GM19043 (cell line): ENCODE data around the gene LRP10.
"Not testable (repeated sequence)": the region's sequence is repeated elsewhere in the genome, so short reads cannot be mapped to it uniquely, and the experiment has no call there.

Experiments used
- ATAC-seq: cut with Tn5 transposase; IDR thresholded peaks from one replicate; pipeline ENCODE4 v1.9.1; 2021; ENCODE audit warnings: low read depth; ENCODE audit not compliant: unreplicated experiment

The LRP10 gene

GRCh38 chr14:22886500-22887259 lies 15.1 kb downstream of the LRP10 start:
- peak; percentile 33 for ATAC-seq

GRCh38 chr14:22887260-22887989 lies 15.9 kb downstream of the LRP10 start:
- peak; percentile 28 for ATAC-seq

DNA sequence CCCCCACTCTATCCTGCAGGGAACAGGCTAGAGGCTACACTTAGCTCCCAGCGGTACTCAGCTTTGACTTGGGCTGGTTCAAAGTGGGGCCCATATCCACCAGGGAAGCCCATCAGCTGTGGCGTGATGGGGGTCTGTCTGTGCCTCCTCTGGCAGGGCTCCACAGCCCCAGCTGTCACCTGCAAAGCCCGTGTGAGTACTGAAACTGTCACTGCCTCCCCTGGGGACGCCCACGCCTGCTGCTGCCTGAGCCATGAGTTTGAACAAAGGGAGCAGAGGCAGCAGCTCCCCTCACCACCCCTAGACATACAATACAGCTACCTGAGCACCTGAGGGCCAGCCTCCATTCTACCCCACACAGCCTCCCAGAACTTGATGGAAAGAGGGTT lies 16.4 kb downstream of the LRP10 start:
- peak; percentile 50 for ATAC-seq

DNA sequence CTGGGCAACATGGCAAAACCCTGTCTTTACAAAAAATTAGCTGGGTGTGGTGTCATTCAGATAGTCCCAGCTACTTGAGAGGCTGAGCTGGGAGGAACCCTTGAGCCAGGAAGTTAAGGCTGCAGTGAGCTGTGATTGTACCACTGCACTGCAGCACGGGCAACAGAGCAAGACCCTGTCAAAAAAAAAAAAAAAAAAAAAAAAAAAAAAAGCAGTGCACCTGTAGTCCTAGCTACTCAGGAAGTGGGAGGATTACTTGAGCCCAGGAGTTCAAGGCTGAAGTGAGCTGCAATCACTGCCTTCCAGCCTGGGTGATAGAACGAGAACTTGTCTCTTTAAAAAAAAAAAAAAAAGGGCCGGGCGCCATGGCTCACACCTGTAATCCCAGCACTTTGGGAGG lies 17.1 kb downstream of the LRP10 start:
- no peak for ATAC-seq

- ATAC-seq: no peak
Observed at GRCh38 chr14:22890416-22890815, 18.9 kb downstream of the LRP10 start.

DNA sequence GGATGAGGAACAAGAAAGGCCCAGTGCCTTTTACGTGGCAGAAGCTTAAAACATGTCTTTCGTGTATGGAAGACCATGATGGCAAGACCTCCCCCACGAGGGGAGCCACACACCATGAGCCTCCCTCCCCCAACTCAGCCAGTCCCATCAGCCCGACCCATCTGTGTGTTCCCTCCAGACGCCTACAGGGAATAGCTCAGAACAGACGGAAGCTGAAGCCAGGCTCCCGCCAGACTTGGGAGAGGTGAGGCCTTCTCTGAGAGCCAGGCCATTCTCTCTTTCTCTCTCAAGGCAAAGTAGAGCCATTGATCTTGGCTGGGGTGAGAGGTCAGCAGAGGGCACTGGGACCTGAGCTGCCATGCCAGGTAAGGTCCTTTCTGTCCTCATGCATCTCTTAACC lies 20.9 kb downstream of the LRP10 start:
- ATAC-seq: no peak

- no peak for ATAC-seq
Observed at GRCh38 chr14:22893706-22894105, 22.2 kb downstream of the LRP10 start.

DNA sequence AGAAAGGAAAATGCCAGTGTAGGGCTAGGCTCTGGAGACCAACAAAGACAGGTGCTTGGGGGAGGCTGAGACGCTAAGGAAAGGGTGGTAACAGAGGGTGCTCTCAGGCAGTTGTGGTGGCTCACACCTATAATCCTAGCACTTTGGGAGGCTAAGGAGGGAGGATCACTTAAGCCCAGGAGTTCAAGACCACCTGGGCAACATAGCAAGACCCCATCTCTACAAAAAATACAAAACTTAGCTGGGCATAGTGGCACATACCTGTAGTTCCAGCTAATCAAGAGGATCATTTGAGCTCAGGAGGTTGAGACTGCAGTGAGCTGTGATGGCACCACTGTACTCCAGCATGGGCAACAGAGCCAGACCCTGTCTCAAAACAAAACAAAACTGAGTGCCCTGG lies 23.9 kb downstream of the LRP10 start:
- ATAC-seq: no peak

DNA sequence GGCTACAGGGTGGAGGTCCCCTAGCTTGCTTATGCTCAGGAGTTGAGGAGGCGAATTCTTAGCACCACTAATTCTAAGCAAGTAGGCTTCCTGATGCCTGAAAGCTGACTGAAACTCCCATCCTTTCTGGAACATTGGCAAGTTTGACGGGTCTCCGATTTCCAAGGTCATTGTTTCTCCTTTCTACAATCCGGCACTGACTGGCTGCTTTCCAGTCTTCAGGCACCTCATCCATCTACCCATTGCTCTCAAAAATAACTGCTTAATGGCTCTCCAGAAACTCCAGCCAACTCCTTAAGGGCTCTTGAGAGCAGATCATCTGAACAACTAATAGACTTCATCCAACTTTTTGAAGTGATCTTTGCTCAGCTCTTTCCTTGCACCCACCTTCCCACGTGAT lies 24.8 kb downstream of the LRP10 start:
- ATAC-seq: no peak

DNA sequence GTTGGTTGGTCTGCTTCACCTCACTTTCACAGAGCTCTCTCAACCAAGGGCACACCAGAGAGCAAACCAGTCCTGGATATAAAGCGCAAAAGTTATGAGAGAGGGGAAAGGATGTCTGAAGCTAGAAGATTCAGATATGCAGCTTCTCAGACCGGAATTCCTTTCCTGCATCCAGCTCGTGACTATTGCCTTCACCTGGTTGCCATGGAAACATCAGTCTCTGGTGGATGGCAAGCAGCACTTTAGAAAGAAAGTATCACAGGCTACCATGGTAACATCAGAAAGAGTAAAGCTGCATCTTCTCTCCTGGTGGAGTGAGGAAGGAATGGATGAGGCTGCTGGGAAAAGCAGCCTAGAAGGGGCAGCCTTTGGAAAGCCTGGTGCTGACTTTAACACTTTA lies 25.2 kb downstream of the LRP10 start:
- no peak for ATAC-seq

- no peak for ATAC-seq
Observed at GRCh38 chr14:22897357-22897756, 25.8 kb downstream of the LRP10 start.

DNA sequence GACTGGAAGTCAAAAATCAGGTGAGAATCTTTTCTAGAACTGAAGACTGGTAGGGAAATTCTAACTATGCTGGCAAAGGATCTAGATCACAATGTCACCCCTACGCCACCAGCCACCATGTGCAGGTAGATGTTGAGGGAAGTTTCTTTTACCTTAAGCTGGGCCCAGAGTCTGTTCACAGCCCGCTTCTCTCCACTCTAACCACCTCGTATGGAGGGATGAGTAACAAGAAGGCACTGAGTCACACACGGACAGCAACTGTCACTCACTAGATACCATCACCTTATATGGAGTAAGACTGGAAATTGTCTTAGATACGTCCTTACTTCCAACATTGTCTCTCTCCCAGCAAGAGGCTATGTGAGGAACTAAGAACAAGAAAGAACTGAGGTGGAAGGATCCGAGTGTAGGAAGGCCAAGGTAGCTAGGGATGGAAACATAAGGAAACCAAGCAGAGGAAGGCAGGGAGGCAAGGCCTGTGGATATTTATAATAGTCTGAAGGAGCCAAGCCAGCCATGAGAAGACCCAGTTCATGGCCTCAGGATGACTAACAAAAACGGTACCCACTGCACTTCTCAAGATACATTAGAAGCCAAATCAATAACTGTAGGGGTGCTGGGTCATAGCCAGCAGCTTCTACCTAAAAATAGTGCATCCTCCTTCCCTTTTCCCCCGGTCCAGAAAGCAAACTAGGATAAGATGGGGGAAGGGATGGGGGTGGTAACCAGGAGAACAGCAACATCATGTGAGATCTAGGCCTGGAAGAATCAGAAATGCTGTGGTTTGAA lies 27.0 kb downstream of the LRP10 start:
- ATAC-seq: no peak

DNA sequence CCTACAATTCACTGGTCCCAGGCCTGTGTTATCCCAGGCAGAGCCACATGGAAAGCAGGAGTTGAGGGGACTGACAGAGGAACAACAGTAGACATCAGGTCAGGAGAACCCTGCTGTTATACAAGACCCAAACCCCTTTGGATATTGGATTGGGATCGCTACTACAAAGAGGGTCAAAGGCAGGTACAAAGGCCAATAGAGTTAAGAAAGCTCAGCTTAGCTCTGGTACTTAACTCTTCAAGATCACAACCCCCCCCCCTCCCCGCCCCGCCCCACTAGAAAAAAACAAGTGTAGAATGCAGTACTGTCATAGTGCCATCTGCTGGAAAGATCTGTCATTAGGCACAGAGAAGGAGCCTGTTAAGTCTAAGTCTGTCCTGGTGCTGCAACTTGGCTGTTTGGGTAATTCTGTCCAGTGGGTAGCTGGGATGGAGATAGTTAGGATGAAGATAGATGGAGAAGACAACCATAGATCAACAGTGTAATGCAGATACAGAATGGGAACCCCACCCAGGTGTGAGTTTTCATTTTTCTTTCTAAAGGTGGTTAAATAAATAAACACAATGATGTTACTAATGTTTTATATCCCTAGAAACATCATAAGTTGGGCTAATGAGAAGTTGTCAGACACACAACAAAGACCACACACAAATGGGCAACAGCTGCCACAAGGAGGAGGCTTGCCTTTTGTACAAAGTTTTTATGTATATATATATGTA lies 28.7 kb downstream of the LRP10 start:
- ATAC-seq: peak; percentile 53

DNA sequence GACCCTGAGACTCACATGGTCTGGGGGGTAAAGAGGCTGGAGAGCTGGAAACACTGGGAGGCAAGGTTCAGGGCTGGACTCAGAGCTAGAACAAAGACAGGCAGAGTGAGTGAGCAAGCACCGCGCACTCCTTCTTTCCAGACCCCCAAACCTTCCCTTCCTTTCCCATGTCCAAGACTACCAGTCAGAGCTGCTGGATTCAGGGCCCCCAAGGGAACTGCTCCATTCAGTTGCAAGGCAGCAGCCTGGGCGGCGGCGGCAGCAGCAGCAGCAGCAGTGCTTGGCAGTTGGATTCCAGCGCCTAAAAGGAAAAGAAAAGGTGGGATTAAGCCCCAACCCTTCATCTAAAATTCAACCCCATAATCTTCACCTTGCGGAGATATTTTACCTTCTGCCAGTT lies 30.3 kb downstream of the LRP10 start:
- no peak for ATAC-seq

- no peak for ATAC-seq
Observed at GRCh38 chr14:22903742-22904087, 32.2 kb downstream of the LRP10 start.

- no peak for ATAC-seq
Observed at GRCh38 chr14:22905627-22906026, 34.1 kb downstream of the LRP10 start.

DNA sequence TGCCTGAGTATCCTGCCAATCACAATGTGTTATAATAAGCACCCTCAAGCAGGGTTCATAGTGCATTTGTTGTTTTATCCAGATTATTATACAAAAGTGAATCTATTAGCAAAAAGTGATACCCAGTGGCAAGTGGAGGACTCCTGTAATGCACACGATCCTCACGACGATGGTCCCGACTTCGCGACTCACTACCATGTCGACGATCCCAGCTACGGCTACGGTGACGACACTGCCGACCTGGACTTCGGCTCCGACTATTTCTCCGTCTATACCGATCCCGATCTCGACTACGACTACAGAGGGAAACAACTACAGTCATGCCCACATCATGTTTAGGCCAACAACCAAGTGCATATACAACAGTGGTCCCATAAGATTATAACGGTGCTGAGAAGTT lies 34.5 kb downstream of the LRP10 start:
- no peak for ATAC-seq

DNA sequence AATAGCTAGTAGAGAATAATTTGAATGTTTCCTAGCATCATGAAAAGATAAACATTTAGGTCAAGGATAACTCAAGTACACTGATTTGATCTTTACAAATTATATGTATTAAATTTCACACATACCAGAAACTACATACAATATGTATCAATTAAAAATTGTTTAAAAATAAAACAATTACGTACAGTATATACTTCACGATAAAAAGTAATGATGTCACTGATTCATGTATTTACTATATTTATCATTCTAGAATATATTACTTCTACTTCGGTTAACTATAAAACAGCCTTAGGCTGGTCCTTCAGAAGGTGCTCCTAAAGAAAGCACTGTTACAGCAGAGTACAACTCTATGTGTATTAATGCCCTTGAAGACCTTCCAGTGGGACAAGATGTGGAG lies 35.9 kb downstream of the LRP10 start:
- no peak for ATAC-seq

DNA sequence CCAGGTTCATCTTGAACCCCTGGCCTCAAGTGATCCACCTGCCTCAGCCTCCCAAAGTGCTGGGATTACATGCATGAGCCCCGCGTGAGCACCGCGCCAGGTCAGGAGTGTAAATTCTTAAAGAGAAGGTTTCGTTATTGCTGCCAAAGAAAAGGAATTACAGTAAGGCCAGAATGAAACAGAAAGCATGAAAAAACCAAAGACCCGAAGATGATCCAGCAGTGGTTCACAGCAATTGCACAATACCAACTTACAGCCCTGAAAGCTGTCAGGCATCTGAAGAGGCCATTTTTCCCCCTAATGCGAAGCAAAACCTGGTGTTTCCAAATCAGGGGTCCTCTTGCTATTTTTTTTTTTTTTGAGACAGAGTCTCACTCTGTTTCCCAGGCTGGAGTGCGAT lies 37.1 kb downstream of the LRP10 start:
- ATAC-seq: no peak

DNA sequence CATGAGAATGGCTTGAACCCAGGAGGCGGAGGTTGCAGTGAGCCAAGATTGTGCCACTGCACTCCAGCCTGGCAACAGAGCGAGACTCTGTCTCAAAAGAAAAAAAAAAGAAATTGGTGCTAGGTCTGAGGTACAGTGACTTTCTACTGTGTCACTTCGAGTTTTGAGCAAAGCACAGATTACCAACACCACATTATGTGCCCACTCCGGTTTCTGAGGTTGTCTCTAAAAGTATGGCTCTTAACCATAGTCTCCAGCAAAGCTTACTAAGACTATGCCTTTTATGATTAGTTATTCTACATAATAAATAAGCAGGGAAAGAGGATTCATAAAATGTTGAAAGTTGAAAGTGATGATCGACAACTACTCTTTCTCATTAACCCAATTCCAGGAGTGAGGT lies 39.4 kb downstream of the LRP10 start:
- no peak for ATAC-seq

GRCh38 chr14:22914836-22915235 lies 43.3 kb downstream of the LRP10 start:
- not testable (repeated sequence) for ATAC-seq
